ENCODE results near the gene NUP35. TPM values are rescaled to one million over a fixed set of nuclear protein-coding genes. Genes with fewer than 3 reads are reported as not detected.
"Not testable (repeated sequence)": the region's sequence is repeated elsewhere in the genome, so short reads cannot be mapped to it uniquely, and the experiment has no call there.

Gene NUP35
- total RNA-seq, 2 donors from 2014 or later = 23.1 to 23.9 TPM

- H3K36me3 Mint-ChIP-seq (ENCODE audit: insufficient read depth in 2 of 2) = peaks cover 9 to 24% of the 10 kb centered on the region in 2 donors
- not testable (repeated sequence) for H3K9me3 Mint-ChIP-seq; H3K4me1 Mint-ChIP-seq (ENCODE audit: low read depth); H3K27ac Mint-ChIP-seq; DNase-seq; H3K4me3 Mint-ChIP-seq; ATAC-seq (replicated peaks in 1 of 2); H3K27me3 Mint-ChIP-seq (ENCODE audit: low read depth)
These were observed 30.5 kb downstream of the NUP35 start for GRCh38 chr2:183154772-183155171.

- no peak overlapping the region for H3K4me3 Mint-ChIP-seq
- H3K4me1 Mint-ChIP-seq (ENCODE audit: low read depth) = no peaks in the 10 kb centered on the region
- H3K27me3 Mint-ChIP-seq (ENCODE audit: low read depth) = no peaks in the 10 kb centered on the region
- H3K27ac Mint-ChIP-seq = no peak overlapping the region
- ATAC-seq (replicated peaks in 1 of 2) (no peak), DNase-seq (no peak)
- peaks cover 10 to 28% of the 10 kb centered on the region in 2 donors for H3K36me3 Mint-ChIP-seq (ENCODE audit: insufficient read depth in 2 of 2)
- H3K9me3 Mint-ChIP-seq = peaks cover 0 to 1% of the 10 kb centered on the region in 2 donors
These were observed 32.9 kb downstream of the NUP35 start for GRCh38 chr2:183157131-183157530.

- no peak for DNase-seq
- H3K9me3 Mint-ChIP-seq = no peaks in the 10 kb centered on the region
- no peak overlapping the region for H3K27ac Mint-ChIP-seq
These were observed 38.1 kb downstream of the NUP35 start for GRCh38 chr2:183162362-183162761.

GRCh38 chr2:183163821-183164649, 39.8 kb downstream of the NUP35 start:
- ATAC-seq (replicated peaks in 1 of 2) = no peak
- Mint-ChIP-seq H3K4me3 (no peak overlapping the region), H3K27ac (no peak overlapping the region), H3K4me1 (ENCODE audit: low read depth) (no peaks in the 10 kb centered on the region), H3K36me3 (ENCODE audit: insufficient read depth in 2 of 2) (peaks cover 16 to 48% of the 10 kb centered on the region in 2 donors), H3K27me3 (ENCODE audit: low read depth) (no peaks in the 10 kb centered on the region), H3K9me3 (no peaks in the 10 kb centered on the region)
- DNase-seq = no peak

More at GRCh38 chr2:183162362-183162761, 38.1 kb downstream of the NUP35 start:
- Mint-ChIP-seq H3K4me1 (ENCODE audit: low read depth) (no peaks in the 10 kb centered on the region), H3K4me3 (no peak overlapping the region), H3K27me3 (ENCODE audit: low read depth) (no peaks in the 10 kb centered on the region), H3K36me3 (ENCODE audit: insufficient read depth in 2 of 2) (peaks cover 16 to 48% of the 10 kb centered on the region in 2 donors)
- ATAC-seq (replicated peaks in 1 of 2) = no peak

GRCh38 chr2:183164650-183165015, 40.4 kb downstream of the NUP35 start:
- ATAC-seq (replicated peaks in 1 of 2) = no peak
- Mint-ChIP-seq H3K4me3 (no peak overlapping the region), H3K27ac (no peak overlapping the region), H3K4me1 (ENCODE audit: low read depth) (peaks cover under 1% of the 10 kb centered on the region), H3K36me3 (ENCODE audit: insufficient read depth in 2 of 2) (peaks cover 15 to 47% of the 10 kb centered on the region in 2 donors), H3K27me3 (ENCODE audit: low read depth) (no peaks in the 10 kb centered on the region), H3K9me3 (no peaks in the 10 kb centered on the region)
- DNase-seq = no peak

GRCh38 chr2:183166210-183166609, 42.0 kb downstream of the NUP35 start:
- Mint-ChIP-seq H3K27ac (no peak overlapping the region), H3K4me3 (no peak overlapping the region), H3K36me3 (ENCODE audit: insufficient read depth in 2 of 2) (peaks cover 20 to 51% of the 10 kb centered on the region in 2 donors), H3K27me3 (ENCODE audit: low read depth) (no peaks in the 10 kb centered on the region), H3K9me3 (no peaks in the 10 kb centered on the region), H3K4me1 (ENCODE audit: low read depth) (peaks cover 15% of the 10 kb centered on the region)
- DNase-seq = no peak
- ATAC-seq (replicated peaks in 1 of 2) = no peak

- not testable (repeated sequence) for H3K27ac Mint-ChIP-seq; ATAC-seq (replicated peaks in 1 of 2); H3K9me3 Mint-ChIP-seq; H3K4me3 Mint-ChIP-seq; DNase-seq; H3K27me3 Mint-ChIP-seq (ENCODE audit: low read depth)
- H3K4me1 Mint-ChIP-seq (ENCODE audit: low read depth) = peaks cover 15% of the 10 kb centered on the region
- peaks cover 17 to 46% of the 10 kb centered on the region in 2 donors for H3K36me3 Mint-ChIP-seq (ENCODE audit: insufficient read depth in 2 of 2)
These were observed 42.7 kb downstream of the NUP35 start for GRCh38 chr2:183166976-183167375.

- H3K36me3 Mint-ChIP-seq (ENCODE audit: insufficient read depth in 2 of 2) = peaks cover 22 to 44% of the 10 kb centered on the region in 2 donors
- H3K4me1 Mint-ChIP-seq (ENCODE audit: low read depth) = peaks cover 15% of the 10 kb centered on the region
- DNase-seq = no peak
- no peaks in the 10 kb centered on the region for H3K27me3 Mint-ChIP-seq (ENCODE audit: low read depth)
- no peak overlapping the region for H3K27ac Mint-ChIP-seq
- H3K9me3 Mint-ChIP-seq = peaks cover 0 to 15% of the 10 kb centered on the region in 2 donors
- no peak overlapping the region for H3K4me3 Mint-ChIP-seq
- ATAC-seq (replicated peaks in 1 of 2) = no peak
These were observed 48.1 kb downstream of the NUP35 start for GRCh38 chr2:183172220-183172887.

GRCh38 chr2:183179156-183179555, 54.9 kb downstream of the NUP35 start:
- Mint-ChIP-seq H3K9me3 (peaks cover 2 to 24% of the 10 kb centered on the region in 2 donors), H3K27me3 (ENCODE audit: low read depth) (no peaks in the 10 kb centered on the region), H3K27ac (no peak overlapping the region), H3K4me3 (no peak overlapping the region), H3K36me3 (ENCODE audit: insufficient read depth in 2 of 2) (peaks cover 37 to 71% of the 10 kb centered on the region in 2 donors), H3K4me1 (ENCODE audit: low read depth) (no peaks in the 10 kb centered on the region)
- DNase-seq (no peak), ATAC-seq (replicated peaks in 1 of 2) (no peak)

GRCh38 chr2:183185534-183185933, 61.3 kb downstream of the NUP35 start:
- DNase-seq (no peak), ATAC-seq (replicated peaks in 1 of 2) (no peak)
- Mint-ChIP-seq H3K36me3 (ENCODE audit: insufficient read depth in 2 of 2) (peaks cover 27 to 62% of the 10 kb centered on the region in 2 donors), H3K9me3 (peaks cover 2 to 7% of the 10 kb centered on the region in 2 donors), H3K4me1 (ENCODE audit: low read depth) (peaks cover 6% of the 10 kb centered on the region), H3K27me3 (ENCODE audit: low read depth) (no peaks in the 10 kb centered on the region), H3K4me3 (no peak overlapping the region), H3K27ac (no peak overlapping the region)

- DNase-seq (no peak), ATAC-seq (replicated peaks in 1 of 2) (no peak)
- no peaks in the 10 kb centered on the region for H3K27me3 Mint-ChIP-seq (ENCODE audit: low read depth)
- no peak overlapping the region for H3K4me3 Mint-ChIP-seq
- peaks cover 27 to 60% of the 10 kb centered on the region in 2 donors for H3K36me3 Mint-ChIP-seq (ENCODE audit: insufficient read depth in 2 of 2)
- no peak overlapping the region for H3K27ac Mint-ChIP-seq
- peaks cover 6% of the 10 kb centered on the region for H3K4me1 Mint-ChIP-seq (ENCODE audit: low read depth)
- peaks cover 2 to 7% of the 10 kb centered on the region in 2 donors for H3K9me3 Mint-ChIP-seq
These were observed 62.1 kb downstream of the NUP35 start for GRCh38 chr2:183186296-183186695.

GRCh38 chr2:183186766-183187165, 62.5 kb downstream of the NUP35 start:
- peaks cover 2 to 7% of the 10 kb centered on the region in 2 donors for H3K9me3 Mint-ChIP-seq
- ATAC-seq (replicated peaks in 1 of 2) (no peak), DNase-seq (no peak)
- no peak overlapping the region for H3K27ac Mint-ChIP-seq
- no peak overlapping the region for H3K4me3 Mint-ChIP-seq
- H3K27me3 Mint-ChIP-seq (ENCODE audit: low read depth) = no peaks in the 10 kb centered on the region
- H3K4me1 Mint-ChIP-seq (ENCODE audit: low read depth) = peaks cover 6% of the 10 kb centered on the region
- peaks cover 25 to 60% of the 10 kb centered on the region in 2 donors for H3K36me3 Mint-ChIP-seq (ENCODE audit: insufficient read depth in 2 of 2)

GRCh38 chr2:183192343-183192742, 68.1 kb downstream of the NUP35 start:
- Mint-ChIP-seq H3K36me3 (ENCODE audit: insufficient read depth in 2 of 2) (peaks cover 11 to 34% of the 10 kb centered on the region in 2 donors), H3K27me3 (ENCODE audit: low read depth) (no peaks in the 10 kb centered on the region), H3K4me1 (ENCODE audit: low read depth) (no peaks in the 10 kb centered on the region), H3K27ac (no peak overlapping the region), H3K9me3 (no peaks in the 10 kb centered on the region), H3K4me3 (no peak overlapping the region)
- ATAC-seq (replicated peaks in 1 of 2) (no peak), DNase-seq (no peak)
